GM13976 (cell line): ENCODE results near the gene ACMSD.

ENCODE experiments used
- DNase-seq: peaks from one replicate; pipeline ENCODE4 v3.0.0; 2012; ENCODE audit warnings: low spot score
- CTCF ChIP-seq: IDR thresholded peaks from 2 replicates; pipeline ENCODE4 v1.5.1; 2012; ENCODE audit warnings: borderline replicate concordance, mild to moderate bottlenecking; ENCODE audit not compliant: insufficient read depth; ENCODE audit errors: extremely low read depth, missing control alignments, control extremely low read depth
- in situ Hi-C: fragments of 300-500 bp; cut with MboI; formaldehyde crosslinking; loops from one replicate; pipeline ENCODE4 v1.12.0; 2022; ENCODE audit warnings: low sequenced_read_pairs, mixed read lengths, inconsistent platforms; ENCODE audit not compliant: unreplicated experiment

Gene ACMSD

GRCh38 chr2:134924912-134925311 is 86.5 kb downstream of the ACMSD start:
- no peak for TF ChIP-seq CTCF
- DNase-seq: no peak
- in situ Hi-C loops: no loop called here

- in situ Hi-C loops: no loop called here
- no peak for DNase-seq
- no peak for TF ChIP-seq CTCF
Measured at GRCh38 chr2:134926231-134926931, 88.0 kb downstream of the ACMSD start.

- TF ChIP-seq CTCF: no peak
- in situ Hi-C loops: no loop called here
- no peak for DNase-seq
Measured at GRCh38 chr2:134927195-134927594, 88.8 kb downstream of the ACMSD start.

GRCh38 chr2:134932864-134933526 is 94.6 kb downstream of the ACMSD start:
- in situ Hi-C loops: no loop called here

GRCh38 chr2:134933732-134934131 is 95.3 kb downstream of the ACMSD start:
- in situ Hi-C loops: no loop called here
- DNase-seq: no peak
- TF ChIP-seq CTCF: no peak

More at GRCh38 chr2:134932864-134933526, 94.6 kb downstream of the ACMSD start:
- no peak for TF ChIP-seq CTCF
- DNase-seq: no peak

DNA sequence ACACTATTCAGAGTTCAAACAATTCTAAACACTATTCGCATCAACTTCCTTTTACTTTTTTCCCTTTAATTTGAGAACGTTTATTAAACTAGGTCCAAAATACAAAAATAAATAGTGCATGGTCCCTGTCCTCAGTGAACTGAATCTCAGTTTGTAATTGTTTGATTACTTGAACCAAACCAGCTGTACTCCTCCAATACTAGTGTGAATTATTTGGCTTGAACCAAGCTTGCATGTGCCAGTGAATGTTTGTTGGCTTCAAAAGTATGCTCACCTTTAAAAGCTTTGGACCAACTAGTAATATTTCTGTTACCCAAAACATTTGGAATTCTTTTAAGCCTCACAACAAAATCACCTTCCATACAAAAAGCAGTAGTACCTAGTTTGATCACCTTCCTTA is 95.7 kb downstream of the ACMSD start:
- in situ Hi-C loops: no loop called here
- TF ChIP-seq CTCF: no peak
- no peak for DNase-seq
